Measurements from ENCODE around the gene PRICKLE3.
"Not testable (repeated sequence)": the region's sequence is repeated elsewhere in the genome, so short reads cannot be mapped to it uniquely, and the experiment has no call there.

The PRICKLE3 gene

DNA sequence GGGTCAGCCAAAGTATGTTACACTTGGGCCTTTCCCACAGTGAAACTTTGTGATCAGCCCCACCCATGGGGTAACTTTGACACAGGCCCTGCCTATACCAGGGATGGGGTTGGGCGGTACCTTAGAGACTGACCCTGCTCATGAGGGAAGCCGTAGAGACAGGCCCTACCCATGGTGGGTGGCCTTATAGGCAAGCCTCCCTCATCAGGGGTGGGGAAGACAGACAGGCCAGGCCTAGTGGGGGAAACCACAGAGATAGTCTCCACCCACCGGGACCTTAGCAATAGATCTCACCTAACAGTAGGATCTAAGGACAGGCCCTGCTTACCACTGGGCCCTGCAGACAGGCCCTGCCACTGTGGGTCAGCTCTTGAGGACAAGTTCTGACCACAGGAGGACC is 7.6 kb downstream of the PRICKLE3 start:
- DNase-seq = no peak

DNA sequence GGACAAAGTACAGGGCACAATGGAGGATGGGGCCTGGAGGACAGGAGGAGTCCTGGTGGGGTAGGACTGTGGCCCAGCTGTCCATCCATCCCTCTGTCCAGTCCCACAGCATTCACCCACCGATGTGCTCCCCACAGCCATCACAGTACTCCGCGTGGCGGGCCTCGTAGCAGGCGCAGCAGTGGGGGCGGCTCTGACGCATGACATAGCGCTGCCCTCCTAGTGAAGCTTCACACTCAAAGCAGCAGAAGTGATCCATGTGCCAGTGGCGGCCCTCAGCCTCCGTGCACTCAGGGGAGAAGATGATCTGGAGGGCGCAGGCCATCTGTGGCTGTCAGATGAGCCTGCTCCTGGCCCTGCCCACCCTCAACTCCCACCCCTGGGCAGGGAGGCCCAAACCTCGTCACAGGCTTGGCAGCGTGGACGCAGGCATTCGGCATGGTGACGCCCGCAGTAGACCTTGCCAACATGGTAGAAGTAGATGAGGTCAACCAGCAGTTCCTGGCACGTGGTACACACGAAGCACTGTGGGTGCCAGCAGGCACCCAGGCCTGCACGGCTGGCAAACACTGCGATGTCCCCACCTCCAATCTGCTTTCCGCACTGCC is 8.2 kb downstream of the PRICKLE3 start:
- DNase-seq = no peak

DNA sequence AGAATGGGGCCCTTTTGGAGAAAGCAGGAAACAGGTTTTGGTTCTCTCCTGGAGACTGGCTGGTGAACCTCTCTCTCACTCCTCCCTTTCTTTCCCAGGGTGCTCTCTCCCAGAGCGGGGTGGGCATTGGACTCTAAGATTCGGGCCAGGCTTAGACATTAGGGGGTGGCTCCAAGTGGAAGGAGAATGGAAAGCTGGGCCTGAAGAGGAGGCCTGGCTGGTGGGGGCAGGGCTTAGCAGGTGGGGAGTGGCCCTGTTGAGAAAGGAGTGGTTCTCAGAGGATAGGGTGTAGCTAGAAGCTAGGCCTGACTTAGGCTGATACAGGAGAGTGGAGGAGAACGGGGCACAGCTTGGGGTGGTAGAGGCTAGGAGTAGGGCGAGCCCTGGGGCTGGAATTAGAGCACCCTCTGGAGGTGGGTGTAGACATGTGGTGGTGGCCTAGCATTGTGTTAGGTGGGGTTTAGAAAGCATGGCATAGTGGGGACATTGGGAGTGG is 8.8 kb downstream of the PRICKLE3 start:
- DNase-seq = no peak

DNA sequence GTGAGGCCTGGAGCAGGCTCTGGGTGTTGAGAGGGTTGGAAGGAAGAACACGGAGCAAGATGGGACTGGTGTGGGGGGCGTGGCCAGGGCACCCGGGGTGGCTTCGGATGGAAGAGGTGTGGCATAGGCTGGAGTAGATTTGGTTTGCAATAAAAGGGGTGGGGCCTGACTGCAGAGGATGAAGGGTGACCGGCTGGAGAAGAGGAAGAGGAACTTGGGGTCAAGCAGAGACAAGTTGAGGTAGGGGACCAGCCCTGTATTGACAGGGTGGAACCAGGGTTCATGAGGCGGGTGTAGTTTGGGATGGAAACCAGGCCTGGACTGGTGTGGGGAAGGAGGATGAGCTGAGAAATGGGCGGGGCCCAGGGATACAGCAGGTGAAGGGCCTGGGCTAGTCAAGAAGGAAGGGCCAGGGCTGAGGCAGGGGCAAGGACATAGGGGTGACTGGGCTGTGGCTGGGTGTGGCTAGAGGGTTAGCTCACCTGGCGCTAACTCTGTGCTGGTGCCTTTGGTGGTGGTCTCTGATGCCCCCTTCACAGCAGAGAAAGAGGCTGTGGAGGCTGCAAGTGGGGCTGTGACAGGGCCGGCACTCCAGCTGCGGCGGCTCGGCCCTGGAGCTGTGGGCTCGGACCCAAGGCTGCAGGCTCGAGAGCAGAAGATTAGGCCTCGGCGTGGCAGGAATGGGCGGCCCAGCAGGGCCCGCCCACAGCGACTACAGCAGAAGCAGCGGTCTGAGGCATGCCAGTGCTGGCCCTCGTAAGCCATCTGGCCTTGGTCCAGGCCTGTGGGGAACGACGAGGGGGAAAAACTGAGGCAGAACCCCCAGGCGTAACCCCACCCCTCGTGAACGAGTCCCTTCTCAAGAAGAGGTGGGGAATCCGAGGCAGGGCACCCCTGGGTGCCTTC is 9.5 kb downstream of the PRICKLE3 start:
- DNase-seq = no peak

DNA sequence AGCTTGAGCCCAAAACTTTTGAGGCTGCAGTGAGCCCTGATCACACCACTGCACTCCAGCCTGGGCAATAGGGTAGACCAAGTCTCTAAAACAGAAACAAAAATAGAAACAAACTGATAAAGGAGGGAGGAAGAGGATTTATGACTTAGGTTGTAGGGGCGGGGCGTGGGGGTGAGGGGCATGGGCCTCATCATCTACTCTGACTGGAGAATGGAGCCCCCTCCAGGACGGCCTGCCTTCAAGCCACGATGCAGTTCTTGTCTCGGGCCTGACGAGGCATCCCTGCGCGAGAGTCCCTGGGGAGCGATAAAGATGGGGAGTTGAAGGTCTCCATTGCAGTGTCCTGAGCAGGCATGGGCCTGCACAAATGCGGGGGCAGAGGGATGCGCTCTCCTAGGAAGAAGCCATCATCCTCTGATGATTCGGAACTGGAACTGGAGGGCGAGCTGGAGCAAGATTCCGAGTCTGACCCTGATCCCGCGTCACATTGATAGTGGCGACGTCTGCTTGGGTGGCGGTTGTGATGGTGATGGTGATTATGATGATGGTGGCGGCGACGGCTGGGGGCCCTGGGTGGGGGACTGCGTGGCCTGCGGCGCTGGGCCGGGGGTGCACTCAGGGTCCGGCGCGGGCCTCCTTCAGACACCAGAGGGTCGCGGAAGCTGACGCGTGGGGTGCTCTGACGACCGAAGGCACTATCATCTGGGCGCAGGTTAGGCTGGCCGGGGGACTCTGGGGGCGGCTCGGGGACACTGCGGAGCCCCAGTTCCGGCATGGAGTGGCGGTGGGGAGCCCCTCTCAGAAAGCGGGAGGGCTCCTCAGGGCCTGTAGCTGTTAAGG is 10.5 kb downstream of the PRICKLE3 start:
- DNase-seq = no peak

DNA sequence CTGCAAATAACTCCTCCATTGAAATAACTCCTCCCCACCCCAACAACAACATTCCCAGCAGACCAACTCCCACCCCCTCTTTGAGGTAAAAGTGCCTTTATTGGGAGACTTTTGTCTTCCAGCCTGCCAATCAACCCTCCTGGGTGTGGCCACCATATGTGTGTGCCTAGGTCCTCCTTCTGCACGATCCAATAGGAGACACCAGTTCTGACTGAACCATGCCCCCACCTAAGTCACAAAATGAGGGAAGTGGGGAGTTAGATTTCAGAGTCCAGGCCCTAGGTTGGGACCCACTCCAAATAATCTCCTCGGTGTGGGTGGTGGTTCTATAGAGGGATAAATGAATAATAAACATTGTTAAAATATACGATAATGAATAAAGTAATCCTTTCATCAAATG is 11.4 kb downstream of the PRICKLE3 start:
- DNase-seq = no peak

DNA sequence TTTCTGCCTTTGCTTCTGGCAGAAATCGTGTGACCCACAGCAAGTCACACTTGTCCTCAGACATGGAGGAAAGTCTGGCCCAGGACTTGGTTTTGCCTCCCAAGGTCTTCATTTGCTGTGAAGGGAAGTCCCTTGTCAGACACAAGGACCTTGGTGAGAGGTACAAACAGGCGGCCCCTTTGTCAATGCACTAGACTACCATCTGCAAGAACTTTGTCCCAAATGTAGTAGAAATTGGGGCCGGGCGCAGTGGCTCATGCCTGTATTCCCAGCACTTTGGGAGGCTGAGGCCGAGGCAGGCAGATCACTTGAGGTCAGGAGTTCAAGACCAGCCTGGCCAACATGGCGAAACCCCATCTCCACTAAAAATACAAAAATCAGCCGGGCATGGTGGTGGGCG is 12.6 kb downstream of the PRICKLE3 start:
- DNase-seq = not testable (repeated sequence)

DNA sequence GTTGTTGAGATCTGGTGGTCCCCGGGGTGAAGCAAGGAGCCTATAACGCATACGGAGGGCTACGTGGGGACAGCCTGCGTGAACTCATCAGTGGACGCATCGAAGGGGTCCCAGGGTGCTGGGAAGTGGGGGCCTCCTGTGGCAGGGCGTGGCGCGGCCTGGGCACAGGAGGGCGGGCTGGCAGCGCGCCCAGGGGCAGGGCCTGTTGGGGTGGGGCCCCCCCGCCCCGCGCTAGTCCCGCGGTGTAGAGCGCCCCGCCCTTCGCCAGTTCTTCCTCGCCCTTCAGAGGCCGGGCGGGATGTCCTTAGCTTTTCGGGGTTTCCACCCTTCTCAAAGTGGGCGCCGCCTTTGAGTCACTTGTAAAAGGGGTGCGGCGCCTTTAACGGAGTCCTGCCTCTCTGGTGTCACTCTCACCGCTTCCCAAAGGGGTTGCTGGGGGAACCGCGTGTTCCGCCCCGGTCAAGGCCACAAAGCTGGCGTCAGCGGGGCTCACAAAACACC is 13.8 kb downstream of the PRICKLE3 start:
- DNase-seq = peak; percentile 31

DNA sequence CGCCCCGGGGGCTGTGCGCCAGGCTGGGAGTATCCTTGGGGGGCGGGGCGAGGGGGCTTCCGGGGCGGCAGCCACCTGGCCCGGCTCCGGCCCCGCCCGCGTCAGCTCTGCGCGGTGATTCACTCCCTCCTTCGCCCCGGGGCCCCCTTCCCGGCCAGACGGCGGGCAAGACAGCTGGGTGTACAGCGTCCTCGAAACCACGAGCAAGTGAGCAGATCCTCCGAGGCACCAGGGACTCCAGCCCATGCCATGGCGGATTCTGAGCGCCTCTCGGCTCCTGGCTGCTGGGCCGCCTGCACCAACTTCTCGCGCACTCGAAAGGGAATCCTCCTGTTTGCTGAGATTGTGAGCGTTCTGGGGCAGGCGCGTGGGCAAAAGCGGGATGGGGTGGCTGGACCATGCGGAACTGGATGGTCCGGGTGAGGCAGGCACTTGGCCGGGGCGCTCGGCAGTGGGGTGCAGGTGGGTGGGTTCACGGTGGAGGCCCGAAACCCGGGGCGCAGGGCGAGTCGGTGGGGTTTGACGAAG is 14.4 kb downstream of the PRICKLE3 start, which contains the start of gene PLP2:
TSS of gene PLP2 (plus strand) at position 147 of the 528 bp plus-strand sequence. CDS start at position 250, 103 bp downstream.
- DNase-seq = peak; percentile 26

DNA sequence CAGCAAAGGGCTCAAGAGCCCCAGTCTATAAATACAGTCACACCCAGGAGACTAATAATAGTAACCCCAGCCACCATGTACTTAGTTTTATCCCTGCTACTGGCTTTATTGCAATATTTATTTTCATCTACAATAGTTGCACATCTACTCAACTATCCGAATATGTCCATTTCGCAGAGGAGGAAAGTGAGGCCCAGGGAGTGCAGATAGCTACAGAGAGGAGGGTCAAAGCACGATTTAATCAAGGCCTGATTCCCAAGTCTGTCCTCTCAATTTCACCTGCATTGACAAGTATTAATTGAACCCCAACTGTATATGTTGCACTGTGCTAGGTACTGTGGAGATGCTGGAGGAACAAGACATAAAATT is 18.4 kb downstream of the PRICKLE3 start:
- no peak for DNase-seq

DNA sequence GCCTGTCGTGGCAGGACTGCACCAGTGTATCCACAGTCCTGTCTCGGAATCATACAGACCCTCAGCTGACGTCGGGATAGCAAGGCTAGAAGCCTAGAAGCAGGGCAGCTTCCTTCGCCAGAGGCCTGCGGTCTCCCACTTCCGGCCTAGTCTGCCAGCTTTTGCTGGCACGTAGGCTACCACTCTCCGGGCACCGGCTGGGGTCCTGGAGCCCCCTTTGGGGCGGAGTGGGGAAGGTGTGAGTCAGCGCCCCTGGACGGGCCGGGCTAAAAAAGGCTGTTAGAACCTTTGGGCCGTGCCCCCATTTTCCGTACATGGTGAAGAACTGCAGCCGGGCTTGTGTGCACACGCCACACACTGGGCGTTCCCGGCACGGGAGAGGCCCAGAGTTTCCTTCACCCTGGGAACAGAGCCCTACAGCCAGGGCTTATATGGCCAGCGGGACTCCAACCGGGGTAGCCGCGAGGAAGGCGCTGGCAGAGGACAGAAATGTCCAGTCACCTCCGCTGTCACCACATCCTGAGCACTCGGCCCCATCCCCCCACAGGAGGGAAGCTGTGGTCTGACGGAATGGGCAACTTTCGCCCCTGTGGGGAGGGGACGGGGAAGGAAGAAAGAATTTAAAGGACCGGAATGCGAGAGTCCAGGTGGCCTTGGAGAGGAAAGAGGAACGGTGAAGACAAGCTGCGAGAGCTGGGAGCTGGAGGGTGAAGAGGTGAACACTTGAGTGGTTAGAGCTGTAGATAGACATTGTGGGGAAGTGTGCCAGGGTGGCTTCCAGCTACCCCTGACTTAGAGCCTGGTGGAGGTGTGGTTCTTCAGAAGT is 19.0 kb downstream of the PRICKLE3 start:
- DNase-seq = peak; percentile 33

DNA sequence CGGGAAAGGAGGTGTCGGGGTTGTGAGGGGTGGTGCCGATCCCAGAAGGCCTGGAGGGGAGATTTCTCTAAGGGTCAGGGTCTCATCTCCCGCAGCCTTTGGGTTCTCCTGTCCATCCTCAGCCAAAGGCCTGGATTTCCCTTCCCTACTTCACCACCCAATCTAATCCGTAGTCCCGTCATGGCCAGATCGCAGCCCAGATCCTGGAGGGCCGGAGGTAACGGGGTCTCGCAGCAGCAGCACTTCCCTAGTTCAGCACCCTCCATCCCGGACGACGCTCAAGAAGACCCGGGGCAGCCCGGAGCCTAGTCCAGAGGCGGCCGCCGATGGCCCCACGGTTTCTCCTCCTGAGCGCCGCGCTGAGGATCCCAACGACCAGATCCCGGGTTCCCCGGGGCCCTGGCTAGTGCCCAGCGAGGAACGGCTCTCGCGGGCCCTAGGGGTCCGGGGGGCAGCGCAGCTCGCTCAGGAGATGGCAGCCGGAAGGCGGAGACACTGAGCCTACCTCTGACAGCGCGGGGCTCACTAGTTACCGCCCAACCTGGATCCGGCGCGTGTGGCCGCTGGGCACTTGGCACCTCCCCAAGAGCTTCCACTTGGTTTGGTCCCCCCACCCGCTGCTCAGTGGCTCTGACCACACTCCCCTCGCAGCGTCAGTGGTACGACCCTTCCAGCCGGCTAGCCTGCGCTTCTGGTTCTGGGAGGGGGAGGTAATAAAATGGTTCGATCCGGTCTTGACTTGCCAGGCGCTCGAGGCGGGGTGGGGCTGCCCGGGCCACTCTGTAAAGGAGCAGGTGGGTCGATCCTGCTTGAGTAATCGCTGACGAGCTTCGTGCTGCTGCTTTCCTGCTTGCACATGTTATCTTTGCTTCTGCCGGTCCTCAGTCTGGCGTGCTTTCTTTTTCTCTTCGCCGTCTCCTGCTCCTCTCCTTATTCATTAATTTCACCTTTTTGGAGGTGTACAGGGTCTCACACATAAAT is 20.0 kb downstream of the PRICKLE3 start:
- DNase-seq = peak; percentile 37

DNA sequence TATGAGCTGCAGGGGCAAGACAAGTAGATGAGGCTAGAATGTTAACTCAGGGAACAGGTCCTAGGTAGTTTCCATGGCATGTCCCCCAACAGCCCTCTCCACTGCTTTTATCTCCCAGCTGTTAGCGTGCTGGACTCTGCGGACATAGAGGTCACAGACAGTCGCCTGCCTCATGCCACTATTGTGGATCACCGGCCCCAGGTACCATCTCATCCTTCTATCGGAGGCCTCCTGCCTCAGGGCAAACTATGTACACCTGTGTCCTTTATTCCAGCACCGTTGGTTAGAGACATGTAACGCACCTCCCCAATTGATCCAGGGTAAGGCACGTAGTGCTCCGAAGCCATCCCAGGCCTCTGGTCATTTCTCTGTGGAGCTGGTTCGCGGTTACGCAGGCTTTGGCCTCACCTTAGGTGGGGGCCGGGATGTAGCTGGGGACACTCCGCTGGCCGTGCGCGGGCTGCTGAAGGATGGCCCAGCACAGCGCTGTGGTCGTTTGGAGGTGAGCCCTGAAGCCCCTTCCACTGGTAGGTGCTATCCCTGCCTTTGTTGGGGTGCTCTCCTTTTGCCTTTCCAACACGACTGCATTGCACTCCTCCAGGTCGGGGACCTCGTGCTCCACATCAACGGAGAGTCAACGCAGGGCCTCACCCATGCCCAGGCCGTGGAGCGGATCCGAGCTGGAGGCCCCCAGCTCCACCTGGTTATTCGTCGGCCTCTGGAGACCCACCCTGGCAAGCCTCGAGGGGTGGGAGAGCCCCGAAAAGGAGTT is 21.4 kb downstream of the PRICKLE3 start:
- no peak for DNase-seq

DNA sequence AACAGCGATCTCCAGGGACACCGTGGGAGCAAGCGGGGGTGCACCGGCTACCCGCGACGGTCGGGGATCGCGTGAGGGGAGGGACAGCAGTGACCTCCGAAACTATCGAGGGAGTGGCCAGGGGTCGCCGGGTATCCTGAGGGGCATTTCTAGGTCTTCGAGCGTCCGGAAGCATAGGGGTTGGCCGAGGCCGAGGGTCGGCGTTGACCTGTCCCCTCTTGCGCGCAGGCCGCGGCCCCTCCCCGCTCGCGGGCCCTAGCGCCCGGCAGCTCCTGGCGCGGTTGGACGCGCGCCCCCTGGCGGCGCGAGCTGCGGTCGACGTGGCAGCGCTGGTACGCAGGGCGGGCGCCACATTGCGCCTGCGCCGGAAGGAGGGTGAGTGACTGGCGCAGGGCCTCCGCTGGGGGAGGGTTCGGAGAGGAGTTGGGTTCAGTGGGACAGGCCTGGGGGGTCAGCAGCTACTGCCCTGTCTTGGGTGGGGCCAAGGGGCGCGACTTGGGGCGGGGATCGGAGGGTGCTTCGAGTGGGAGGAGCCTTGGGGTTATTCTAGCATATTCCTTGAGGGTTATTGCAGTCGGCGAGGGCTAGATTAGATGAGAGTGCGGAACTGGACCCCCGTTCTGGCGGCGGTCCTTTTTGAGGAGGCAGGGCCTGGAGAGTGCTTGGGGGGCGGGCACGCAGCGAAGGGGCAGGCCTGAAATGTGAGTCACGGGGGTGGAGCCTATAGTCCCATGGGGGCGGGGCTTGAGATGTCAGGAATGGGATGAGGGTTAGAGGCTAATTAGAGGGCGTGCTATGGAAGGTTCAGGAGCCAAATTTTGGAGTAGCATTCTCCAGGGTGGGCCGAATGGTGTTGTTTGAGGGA is 22.4 kb downstream of the PRICKLE3 start:
- DNase-seq = peak; percentile 64

DNA sequence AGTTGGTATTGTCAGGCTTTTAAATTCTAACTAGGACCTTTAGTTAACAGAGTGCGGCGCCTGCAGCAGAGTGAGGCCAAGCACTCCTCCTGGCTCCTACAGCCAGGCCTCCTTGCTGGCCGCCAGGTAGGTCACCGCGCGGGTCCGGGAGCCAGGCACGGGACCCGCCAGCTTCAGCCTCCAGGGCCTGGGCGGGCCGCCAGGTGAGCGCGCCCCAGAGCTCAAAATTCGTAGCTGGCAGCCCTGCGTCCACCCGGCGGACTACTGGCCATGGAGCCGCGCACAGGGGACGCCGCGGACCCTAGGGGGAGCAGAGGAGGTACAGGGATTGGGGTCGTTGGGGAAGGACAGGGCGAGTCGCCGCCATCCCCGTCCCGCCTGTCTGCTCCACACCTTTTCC is 23.6 kb downstream of the PRICKLE3 start, which contains the start of gene MAGIX:
TSS of gene MAGIX (plus strand) at position 139 of the 400 bp plus-strand sequence. CDS start at position 271, 132 bp downstream.
- no peak for DNase-seq

DNA sequence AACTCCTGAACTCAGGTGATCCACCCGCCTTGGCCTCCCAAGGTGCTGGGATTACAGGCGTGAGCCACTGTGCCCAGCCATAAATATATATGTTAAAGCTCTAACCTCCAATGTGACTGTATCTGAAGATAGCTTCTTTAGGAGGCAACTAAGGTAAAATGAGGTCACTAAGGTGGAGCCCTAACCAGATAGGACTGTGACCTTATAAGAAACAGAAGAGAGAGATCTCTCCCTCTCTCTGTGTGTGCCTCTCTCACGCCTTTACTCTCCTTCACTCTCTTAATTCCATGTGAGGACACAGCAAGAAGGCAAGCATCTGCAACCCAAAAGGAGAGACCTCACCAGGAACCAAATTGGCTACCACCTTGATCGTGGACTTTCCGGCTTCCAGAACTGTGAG is 24.5 kb downstream of the PRICKLE3 start:
- DNase-seq = no peak

DNA sequence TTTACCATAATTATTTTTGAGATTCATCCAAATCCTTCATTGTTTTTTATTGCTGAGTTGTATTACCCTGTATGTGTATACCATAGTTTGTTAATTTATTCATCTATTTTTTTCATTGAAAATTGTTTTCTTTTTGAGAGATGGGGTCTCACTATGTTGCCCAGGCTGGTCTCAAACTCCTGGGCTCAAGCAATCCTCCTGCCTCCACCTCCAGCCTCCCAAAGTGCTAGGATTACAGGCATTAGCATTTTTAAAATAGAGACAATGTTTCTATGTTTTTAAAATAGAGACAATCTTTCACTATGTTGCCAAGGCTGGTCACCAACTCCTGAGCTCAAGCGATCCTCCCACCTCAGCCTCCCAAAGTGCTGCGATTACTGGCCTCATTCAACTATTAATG is 25.3 kb downstream of the PRICKLE3 start:
- no peak for DNase-seq

DNA sequence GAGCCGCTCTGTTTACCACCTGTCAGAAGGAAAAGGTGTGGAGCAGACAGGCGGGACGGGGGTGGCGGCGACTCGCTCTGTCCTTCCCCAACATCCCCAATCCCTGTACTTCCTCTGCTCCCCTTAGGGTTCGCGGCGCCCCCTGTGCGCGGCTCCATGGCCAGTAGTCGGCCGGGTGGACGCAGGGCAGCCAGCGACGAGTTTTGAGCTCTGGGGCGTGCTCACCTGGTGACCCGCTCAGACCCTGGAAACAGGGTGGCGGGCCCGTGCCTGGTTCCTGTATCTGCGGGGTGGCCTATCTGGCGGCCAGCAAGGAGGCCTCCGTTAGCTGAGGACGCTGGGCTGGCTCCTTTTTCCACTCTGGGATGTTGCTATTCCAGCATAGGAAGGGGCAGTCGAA is 29.0 kb downstream of the PRICKLE3 start:
- DNase-seq = no peak

Measured in effector CD8-positive, alpha-beta T cell (primary cell).